ENCODE data around the gene AP4S1.

DNA sequence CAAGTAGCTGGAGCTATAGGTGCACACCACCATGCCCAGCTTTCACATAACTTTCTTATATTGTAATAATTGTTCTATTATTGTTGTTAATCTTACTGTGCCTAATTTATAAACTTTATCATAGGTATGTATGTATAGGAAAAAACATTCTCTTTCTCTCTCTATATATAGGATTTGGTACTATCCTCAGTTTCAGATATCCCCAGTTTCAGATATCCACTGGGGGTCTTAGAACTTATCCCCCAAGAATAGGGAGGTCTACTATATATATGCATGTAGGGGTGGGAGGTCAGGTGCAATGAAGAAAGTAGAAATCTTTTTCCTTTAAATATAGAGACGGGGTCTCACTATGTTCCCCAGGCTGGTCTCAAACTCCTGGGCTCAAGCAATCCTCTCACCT, 71.6 kb downstream of the AP4S1 start:
- no peak for TF ChIP-seq CTCF (IDR thresholded peaks at IDR 0.05)
- TF ChIP-seq POLR2A (IDR thresholded peaks at IDR 0.05) = no peak
